Measurements from ENCODE around the gene CYRIA.

DNA sequence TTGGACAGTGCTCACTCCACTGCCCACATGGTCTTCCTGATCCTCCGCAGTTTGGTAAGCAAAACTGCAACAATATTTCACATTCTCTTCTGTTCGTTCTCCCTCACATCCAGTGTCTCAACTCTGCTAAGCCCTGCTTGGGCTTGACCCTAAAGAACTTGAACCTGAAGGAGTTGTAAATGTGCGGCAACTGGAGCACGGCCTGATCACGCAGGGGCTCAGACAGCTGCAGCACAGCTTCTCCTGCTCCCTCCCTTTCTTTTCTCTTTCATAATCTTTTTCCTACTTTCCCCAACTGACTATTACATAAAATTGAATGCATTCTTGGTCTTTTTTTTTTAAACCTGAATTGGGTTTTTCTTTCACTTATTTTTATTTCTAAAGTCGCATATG, 10.2 kb downstream of the CYRIA start:
- TF ChIP-seq, protein P1, sequence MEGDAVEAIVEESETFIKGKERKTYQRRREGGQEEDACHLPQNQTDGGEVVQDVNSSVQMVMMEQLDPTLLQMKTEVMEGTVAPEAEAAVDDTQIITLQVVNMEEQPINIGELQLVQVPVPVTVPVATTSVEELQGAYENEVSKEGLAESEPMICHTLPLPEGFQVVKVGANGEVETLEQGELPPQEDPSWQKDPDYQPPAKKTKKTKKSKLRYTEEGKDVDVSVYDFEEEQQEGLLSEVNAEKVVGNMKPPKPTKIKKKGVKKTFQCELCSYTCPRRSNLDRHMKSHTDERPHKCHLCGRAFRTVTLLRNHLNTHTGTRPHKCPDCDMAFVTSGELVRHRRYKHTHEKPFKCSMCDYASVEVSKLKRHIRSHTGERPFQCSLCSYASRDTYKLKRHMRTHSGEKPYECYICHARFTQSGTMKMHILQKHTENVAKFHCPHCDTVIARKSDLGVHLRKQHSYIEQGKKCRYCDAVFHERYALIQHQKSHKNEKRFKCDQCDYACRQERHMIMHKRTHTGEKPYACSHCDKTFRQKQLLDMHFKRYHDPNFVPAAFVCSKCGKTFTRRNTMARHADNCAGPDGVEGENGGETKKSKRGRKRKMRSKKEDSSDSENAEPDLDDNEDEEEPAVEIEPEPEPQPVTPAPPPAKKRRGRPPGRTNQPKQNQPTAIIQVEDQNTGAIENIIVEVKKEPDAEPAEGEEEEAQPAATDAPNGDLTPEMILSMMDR (IDR thresholded peaks at IDR 0.05), result no peak
- TF ChIP-seq POLR2A (IDR thresholded peaks at IDR 0.05) (no peak), POLR2AphosphoS5 (IDR thresholded peaks at IDR 0.05) (no peak)
